ENCODE data around the gene ZNF180.
A peak's percentile ranks its signal among the peaks of the same experiment; 100 is the strongest.
"Not testable (repeated sequence)": the region's sequence is repeated elsewhere in the genome, so short reads cannot be mapped to it uniquely, and the experiment has no call there.

ZNF180 gene

DNA sequence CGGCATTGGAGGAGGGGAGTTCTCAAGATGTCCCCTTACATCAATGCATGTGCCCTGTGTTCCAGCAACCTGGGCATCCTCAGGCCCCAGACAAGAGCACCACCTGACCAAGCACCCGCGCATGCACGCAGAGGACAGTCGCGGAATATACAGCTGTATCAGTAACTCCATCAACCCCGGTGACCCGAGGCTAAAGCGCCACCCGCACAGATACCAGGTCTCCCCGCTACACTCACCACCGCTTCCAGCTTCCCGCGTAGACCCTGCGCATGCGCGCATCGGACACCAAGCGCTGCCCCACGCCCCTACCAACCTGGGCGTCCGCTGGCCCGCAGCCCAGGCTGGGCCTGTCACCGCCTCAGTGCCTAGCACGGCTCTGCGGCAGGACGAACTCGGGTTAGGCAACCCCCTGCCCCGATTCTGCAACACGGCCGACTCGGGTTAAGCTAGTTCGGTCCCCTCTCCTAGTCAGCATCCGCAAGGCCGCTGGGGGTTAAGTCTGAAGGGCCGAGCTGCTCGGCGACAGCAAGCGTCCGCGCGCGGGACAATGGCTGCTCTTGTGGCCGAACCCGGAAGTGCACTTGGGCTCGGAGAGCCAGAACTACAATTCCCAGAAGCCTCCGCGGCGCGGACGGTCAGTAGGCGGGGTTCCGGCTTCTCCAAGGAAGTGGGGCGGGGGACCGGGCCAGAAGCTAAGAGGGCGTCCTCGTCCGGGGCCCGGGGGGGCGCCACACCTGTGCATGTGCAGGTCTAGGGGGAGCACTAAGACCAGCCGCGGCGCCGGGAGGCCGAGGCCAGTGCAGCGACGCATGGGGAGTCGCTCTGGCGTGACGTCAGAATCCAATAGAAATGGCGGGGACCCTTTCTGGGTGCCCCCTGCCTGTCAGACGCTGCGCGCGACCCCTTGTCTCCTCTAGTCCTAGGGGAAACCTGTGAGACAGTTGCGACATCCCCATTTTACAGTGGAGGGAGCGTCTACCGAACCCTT is at the start of gene ZNF180:
Gene ZNF180 (minus strand): TSS at position 561 of the 988 bp plus-strand sequence. CDS start 3,188 bp downstream, outside the sequence.
- peak; percentile 95 for DNase-seq

DNA sequence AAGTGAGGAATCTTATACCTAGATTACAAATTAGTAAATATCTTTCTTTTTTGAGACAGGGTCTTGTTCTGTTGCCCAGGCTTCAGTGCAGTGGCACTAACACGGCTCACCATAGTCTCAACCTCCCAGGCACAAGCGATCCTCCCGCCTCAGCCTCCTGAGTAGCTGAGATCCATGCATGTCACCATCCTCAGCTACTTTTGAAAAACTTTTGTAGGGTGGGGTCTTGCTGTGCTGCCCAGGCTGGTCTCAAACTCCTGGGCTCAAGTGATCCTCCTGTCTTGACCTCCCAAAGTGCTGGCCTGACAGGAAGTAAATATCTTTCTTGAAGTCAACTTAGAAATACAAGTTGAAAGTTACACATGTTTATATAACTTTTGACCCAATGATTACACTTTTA is 49.2 kb upstream of the ZNF180 start:
- no peak for DNase-seq

DNA sequence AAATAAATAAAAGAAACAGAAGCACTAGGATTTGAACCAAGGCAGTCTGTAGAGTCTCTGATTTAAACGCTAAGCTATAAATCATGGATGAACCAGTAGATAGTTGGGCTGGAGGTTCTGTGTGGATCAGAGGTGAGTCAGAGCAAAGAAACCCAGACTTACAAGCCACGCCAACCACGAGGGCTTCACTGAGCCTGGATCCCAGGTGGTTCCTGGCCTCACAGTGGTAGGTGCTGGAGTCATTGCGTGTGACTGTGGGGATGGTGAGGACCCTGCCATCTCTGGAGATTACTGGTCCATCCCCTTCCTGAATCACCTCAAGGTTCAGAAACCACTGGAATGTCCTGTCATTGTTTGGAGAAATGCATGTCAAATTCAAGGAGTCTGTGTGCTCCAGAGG is 48.4 kb upstream of the ZNF180 start:
- no peak for DNase-seq

DNA sequence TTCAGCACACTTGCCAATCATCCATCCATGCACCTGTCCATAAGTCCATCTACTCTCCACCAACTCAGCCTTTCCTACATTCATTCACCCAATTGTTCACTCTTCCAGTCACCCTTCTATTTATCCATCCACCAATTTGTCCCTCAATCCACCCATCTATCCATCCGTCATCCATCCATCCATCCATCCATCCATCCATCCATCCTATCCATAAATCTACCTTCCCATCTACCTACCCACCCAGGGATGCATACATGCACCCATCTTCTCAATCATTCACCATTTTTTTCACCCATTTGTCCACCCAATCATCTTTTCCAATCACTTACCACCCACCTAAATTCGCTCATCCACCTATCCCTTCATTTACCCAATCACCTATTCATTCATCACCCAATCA is 43.7 kb upstream of the ZNF180 start:
- no peak for DNase-seq

DNA sequence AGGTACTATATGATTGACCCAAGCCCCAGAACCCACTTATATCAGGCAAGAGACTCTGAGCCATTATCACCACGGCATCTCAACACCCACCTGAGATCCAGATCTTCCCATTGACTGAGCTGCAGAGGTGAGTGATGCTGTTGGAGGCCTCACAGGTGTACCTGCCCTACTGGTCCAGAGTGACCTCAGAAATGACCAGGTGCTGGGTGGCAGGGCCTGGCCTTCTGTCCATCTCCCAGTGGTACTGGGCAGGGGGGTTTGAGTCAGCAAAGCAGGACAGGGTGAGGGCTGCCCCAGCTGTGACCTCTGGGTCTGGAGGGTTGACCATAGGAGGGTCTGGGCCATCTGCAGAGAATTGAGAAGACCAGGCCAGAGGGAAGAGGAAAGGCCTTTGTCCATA is 42.3 kb upstream of the ZNF180 start:
- no peak for DNase-seq

DNA sequence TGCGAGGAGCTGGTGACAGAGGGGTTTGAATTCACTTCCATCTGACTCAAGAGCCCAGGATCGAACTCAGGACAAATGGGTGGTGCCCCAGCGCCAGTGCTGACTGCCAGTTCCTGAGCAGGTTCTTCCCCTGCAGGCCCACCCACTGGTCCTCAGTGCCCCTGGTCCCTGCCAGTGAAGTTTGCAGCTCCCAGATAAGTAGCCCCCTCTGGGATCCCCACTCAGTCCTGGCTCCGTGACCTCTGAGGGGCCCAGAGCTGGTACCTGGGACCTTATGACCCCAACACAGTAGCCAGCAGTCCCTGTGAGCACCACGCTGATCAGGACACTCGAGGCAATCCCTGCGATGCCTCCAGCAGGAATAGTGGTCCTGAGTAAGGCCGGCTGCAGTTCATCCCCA is 40.4 kb upstream of the ZNF180 start:
- no peak for DNase-seq

DNA sequence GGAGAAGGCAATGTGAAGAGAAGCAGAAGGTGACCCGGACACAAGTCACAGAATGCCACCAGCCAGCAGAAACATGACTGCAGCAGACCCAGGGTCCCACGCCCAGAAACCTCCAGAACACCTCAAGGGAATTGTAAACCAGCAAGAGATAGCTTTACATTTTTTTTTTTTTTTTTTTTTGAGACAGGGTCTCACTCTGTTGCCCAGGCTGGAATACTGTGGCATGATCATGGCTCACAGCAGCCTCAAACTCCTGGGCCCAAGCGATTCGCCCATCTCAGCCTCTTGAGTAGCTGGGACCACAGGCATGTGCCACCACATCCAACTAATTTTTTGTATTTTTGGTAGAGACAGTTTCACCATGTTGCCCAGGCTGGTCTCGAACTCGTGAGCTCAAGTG is 39.7 kb upstream of the ZNF180 start:
- no peak for DNase-seq

DNA sequence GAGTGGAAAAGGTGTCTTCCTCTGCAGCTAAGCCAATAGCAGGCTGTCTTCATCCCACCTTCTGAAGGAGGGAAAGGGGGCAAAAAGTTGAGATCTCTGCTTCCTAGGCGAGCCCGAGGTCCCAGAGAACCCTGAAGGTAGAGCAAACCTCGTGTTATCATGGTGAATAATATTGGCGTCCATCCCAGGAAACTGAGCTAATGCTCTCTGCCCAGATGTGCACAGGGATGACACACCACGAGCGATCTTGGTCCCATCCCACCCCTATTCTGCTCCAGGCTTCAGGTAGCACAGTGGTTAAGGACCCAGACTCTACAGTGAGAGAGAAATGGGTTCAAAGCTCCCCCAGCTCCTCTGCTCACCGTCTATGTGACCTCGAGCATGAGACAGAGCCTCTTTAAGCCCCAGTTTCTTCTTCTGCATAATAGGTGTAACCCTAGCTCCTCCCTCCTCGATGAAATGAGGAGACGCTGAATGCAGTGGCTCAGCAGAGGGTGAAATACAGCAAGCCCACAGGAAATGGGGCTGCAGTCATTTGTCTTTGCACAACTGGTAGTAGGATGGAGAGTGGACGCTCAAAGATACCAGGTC is 39.0 kb upstream of the ZNF180 start:
- no peak for DNase-seq

DNA sequence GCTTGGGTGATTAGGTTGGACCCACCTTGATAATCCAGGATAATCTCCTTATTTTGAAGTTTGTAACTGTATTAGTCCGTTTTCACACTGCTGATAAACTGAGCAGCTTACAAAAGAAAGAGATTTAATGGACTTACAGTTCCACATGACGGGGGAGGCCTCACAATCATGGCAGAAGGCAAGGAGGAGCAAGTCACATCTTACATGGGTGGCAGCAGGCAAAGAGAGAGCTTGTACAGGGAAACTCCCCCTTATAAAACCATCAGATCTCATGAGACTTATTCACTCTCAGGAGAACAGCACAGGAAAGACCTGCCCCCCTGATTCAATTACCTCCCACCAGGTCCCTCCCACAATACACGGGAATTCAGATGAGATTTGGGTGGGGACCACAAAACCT is 35.0 kb upstream of the ZNF180 start:
- not testable (repeated sequence) for DNase-seq

DNA sequence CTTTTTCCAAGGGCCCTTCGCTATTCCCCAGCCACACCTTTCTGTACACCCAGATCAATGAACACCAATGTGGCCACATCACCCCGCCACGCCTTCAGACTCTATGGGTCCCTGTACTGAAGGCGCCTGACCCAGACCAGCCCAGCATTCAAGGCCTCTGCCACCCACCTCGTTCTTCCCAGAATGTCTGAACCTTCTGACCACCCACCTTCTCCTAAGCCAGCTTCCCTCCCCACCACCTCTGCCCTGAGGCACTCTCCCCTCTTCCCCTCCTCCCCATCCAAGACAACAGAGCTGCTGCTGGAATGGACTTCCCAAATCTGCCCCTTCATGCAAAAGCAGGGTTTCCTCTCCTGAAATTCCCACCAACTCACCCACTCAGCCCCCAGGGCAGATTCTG is 32.5 kb upstream of the ZNF180 start:
- DNase-seq = no peak

DNA sequence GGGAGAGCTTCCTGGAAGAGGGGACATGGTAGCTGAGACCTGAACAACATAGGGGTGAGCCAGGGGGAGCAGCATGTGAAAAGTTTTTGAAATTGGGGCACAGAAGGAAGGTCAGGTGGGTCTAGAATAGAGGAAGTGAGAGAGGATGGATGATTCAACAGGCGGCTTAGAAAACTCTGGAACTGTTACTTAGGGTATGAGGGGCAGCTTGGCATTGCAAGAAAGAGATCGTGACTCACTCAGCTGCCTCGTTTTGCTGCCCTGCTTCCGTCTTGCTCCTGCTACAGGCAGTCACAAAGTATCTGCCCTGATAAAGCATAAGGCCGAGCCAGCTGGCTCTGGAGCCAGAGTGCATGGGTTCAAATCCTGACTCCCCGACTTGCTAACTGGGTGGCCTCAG is 30.5 kb upstream of the ZNF180 start:
- peak; percentile 17 for DNase-seq

DNA sequence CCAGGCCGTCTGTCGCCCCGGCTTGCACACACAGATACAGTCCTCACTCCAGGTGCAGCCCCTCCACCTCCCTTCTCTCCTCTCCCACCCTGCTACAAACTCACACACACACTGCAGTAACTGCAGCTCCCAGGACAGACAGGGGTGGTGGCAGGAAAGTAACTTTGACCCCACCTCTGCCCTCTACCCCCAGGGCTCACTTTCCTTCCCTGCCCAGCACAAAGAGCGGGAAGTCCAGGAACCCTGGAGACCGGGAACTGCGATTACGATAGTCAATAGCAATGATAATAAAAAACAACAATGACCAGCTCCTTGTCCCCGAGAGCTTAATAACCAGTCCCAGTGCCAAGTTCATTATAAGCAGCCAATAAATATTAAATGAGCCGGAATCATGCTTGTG is 29.2 kb upstream of the ZNF180 start, which contains the start of gene CEACAM20:
Gene CEACAM20 (minus strand): TSS at position 140 of the 400 bp plus-strand sequence. CDS start 166 bp downstream, outside the sequence.
- no peak for DNase-seq

DNA sequence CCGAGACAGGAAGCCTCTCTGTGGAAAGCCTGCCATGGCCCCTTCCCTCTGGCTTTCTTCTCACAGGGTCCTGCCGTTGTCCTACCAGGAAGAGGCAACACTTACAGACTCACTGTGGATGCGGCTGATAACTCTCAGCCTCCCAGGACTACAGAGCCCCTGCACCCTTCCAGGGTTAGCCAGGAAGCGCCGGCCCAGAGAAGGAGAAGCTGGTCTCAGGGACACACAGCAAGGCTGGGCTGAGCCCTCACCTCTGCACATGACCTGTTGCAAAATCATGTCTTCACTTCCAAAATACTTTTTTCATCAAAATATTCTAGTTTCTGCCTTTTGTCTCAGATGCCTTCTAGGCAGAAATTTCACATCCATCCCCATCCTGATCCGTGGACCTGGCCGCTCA is 27.2 kb upstream of the ZNF180 start:
- DNase-seq = no peak

DNA sequence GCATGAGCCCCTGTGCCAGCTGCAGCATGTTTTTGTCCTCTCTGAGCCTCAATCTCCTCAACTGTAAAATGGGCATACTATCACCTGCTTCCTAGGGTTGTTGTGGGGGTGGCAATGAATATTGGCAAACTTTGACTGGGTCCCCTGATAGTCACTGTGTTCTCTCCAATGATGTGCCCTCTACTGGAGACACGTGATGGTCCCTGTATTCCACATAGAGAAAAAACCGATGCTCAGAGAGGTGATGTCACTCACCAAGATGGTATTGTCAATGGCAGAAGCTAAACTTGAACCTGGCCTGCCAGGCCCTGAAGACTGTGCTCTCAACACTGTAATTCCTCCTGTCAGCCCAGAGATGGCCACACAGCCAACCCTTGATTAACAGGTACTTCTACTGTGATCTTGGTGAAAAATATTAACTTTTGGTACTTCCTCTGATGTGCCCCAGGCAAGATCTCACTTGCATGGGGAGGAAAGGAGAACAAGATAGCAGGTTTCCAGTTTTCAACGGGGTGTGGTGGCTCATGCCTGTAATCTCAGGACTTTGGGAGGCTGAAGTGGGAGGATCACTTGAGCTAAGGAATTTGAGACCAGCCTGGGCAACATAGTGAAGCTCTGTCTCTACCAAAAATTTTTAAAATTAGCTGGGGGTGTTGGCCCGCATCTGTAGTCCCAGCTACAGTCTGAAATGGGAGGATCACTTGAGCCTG is 25.6 kb upstream of the ZNF180 start:
- no peak for DNase-seq

DNA sequence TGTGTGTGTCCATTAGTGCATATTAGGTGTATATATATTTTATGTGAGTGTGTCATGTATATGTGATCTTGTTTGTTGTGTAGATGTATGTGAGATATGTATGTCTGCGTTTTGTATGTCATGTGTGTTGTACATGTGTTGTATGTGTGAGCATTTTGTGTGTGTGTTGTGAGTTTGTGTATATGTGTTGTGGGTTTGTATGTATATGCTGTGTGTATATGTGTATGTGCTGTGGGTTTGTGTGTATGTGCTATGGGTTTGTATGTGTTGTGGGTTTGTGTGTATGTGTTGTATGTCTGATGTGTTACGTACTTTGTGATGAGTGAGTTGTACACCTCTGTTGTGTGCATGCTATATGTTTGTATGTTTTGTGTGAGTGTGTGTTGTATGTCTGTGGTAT is 21.0 kb upstream of the ZNF180 start:
- no peak for DNase-seq

DNA sequence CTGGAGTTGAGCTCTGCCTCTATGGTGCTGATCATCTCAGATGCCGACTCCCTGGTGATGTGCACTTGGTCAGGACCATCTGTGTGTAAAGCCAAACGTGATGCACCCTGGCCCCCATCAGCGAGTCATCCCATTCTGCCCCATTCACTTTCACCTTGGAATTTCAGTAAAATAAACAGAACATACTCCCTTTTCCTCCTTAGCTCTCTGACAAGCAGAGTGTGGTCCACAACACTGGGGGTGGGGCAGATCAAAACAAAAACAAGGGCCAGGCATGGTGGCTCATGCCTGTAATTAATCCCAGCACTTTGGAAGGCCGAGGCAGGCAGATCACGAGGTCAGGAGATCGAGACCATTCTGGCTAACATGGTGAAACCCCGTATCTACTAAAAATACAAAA is 16.8 kb upstream of the ZNF180 start:
- DNase-seq = no peak

DNA sequence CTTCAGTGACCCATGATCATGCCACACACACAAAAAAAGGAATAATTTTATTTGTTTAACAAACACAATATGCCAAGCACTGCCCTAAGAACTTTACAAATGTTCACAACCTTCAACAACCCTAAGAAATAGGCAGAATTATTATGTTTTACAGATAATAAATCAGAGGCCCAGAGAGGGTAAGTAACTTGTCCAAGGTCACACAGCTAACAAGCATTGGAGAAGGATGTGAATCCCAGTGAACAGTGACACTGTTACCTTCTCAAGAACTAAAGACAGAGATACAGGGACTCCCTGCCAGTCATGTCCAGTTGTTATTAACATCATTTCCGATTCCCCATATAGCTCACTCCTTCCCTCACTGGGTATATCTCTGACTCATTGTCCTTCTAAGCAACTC is 15.6 kb upstream of the ZNF180 start:
- no peak for DNase-seq

DNA sequence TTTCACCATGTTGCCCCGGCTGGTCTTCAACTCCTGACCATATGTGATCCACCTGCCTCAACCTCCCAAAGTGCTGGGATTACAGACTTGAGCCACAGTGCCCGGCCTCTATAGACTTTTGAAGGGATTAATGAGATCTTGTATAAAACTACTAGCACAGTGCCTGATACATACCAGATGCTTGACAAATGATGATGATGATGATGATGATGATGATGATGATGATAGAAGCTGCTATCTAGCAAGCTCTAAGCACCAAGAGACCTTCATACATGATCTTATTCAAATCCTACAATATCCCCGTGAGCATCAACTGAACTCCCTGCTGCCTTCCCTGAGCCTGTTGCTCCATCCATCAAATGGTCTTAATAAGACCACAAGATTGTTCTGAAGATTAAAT is 14.7 kb upstream of the ZNF180 start:
- DNase-seq = no peak

DNA sequence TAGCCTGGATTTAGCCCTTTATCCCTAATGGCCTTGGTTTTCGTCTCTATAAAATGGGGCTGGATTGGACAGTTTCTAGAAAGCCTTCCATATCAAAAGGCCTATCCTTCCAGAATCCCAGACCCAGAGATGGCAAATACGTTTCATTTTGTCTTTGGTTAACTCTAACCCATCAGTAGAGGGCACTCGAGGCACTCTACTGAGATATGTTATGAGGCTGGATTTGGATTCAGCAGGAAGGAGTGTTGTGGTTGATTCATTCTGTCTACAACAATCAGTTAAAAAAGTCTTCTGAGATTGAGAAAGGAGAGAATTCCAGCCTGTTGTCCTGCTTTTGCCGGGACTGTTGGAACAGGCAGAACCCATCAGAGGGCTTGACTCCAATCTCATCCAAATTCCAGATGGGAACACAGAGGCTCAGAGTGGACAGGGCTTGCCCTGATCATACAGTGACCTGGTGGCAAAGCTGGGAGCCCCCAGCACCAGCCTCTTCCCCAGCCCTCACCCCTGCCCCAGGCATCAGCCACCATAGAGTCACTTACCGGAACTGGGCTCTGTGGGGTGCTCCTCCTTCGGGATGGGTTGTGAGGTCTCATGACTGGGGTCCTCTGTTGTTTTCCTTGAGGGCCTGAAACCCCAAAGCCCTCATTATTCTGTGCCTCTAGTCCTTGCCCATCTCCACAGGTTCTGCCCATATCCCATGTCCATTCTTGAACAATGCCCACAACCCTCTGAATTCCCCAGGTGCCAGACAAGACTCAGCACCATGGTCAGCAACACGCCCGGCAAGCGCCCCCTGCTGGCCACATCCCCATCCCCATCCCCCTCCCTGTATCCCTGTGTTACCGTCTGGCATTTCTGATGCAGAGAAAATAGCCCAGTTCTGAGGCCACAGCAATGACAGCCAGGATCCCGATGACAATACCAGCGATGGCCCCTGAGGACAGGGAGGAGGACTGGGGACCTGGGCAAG is 12.3 kb upstream of the ZNF180 start:
- DNase-seq = peak; percentile 49

DNA sequence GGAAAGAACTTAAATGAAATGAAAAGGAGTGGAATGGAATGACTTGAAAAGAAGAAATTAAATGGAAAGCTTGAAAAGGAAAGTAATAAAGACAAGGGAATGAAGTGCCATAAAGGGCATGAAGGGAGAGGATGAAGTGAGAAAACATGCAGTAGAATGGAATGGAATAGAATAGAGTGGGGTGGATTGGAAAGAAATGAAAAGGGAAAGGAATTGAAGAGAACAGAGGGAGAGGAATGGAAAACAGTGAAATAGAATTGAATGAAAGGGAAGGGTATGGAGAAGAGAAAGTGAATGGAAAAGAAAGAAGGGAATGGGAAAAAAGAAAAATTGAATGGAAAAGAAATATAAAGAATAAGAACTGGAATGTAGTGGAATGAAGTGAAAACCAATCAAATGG is 9.2 kb upstream of the ZNF180 start:
- DNase-seq = no peak

DNA sequence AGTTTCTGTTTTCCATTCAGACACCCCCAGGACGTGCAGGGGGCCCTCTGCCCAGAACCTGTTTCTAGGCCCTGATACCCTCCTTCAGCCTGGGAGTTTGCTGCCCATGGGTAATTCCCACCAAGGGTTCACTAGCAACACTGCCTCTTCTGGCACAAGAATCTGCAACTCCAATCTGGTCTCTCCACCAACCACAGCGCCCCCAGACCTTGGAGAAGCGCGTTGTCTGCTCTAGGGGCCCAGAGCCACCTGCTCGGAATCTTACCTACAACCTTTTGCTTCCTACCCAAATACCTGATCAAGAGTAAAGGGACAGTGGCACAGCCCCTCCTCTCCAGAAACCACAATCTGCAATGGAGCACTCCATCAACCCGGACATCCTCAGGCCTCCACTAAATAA is 763 bp downstream of the ZNF180 start:
- peak; percentile 35 for DNase-seq

DNA sequence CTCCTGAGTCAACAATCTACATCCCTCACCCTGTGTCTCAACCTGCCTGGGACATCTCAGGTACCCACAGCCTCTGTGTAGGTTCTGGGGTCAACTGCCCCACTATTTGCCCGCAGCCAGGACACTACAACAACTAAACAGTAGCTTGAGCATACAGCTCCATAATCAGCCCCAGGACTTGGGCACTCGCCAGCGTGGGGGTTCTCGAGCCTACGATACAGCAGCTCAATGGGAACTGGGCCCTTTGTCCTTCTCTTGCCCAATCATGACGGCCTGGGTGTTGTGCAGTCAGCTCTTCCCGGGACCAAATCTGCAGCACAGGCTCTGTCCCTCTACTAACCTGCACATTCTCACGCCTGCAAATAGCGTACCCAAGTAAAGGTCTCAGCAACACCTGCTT is 1.3 kb downstream of the ZNF180 start:
- DNase-seq = no peak
